RWPE2 (cell line): ENCODE measurements around the gene FAM177A1.
"Not testable (repeated sequence)": the region's sequence is repeated elsewhere in the genome, so short reads cannot be mapped to it uniquely, and the experiment has no call there.

Experiments
- ATAC-seq: fragments of 200-7000 bp; cut with Tn5 transposase; 3 replicates; pipeline ENCODE4 v1.9.1; 2021; ENCODE audit warnings: low read depth
- DNase-seq: peaks from one replicate; pipeline ENCODE4 v3.0.0-alpha.2; 2020; ENCODE audit warnings: low spot score
- H3K27ac ChIP-seq: fragments of 450-650 bp; 2 replicates; pipeline ENCODE4 v1.5.1; 2017; ENCODE audit warnings: mild to moderate bottlenecking; ENCODE audit not compliant: poor library complexity, severe bottlenecking
- H3K27me3 ChIP-seq: fragments of 250-450 bp; sonication (Bioruptor Pico); 2 replicates; pipeline ENCODE4 v1.5.1; 2021; ENCODE audit warnings: mild to moderate bottlenecking, moderate library complexity; ENCODE audit not compliant: insufficient read depth, poor library complexity, severe bottlenecking
- H3K36me3 ChIP-seq: fragments of 250-450 bp; sonication (Bioruptor Pico); 2 replicates; pipeline ENCODE4 v1.5.1; 2020; ENCODE audit warnings: low read depth, mild to moderate bottlenecking, moderate library complexity
- H3K4me1 ChIP-seq: fragments of 250-450 bp; sonication (Bioruptor Pico); 2 replicates; pipeline ENCODE4 v1.5.1; 2021; ENCODE audit warnings: mild to moderate bottlenecking, moderate library complexity; ENCODE audit not compliant: insufficient read depth, poor library complexity, severe bottlenecking
- H3K4me3 ChIP-seq: fragments of 250-450 bp; sonication (Bioruptor Pico); 2 replicates; pipeline ENCODE4 v1.5.1; 2021; ENCODE audit warnings: mild to moderate bottlenecking, moderate library complexity; ENCODE audit not compliant: severe bottlenecking
- H3K9me3 ChIP-seq: fragments of 250-450 bp; sonication (Bioruptor Pico); 2 replicates; pipeline ENCODE4 v1.5.1; 2021; ENCODE audit warnings: mild to moderate bottlenecking, moderate library complexity; ENCODE audit not compliant: severe bottlenecking
- TF ChIP-seq, protein P1 (sequence below): fragments of 450-650 bp; IDR thresholded peaks from one replicate; pipeline ENCODE4 v1.5.1; 2017; ENCODE audit warnings: mild to moderate bottlenecking, moderate library complexity; ENCODE audit not compliant: poor library complexity, severe bottlenecking

The FAM177A1 gene

DNA sequence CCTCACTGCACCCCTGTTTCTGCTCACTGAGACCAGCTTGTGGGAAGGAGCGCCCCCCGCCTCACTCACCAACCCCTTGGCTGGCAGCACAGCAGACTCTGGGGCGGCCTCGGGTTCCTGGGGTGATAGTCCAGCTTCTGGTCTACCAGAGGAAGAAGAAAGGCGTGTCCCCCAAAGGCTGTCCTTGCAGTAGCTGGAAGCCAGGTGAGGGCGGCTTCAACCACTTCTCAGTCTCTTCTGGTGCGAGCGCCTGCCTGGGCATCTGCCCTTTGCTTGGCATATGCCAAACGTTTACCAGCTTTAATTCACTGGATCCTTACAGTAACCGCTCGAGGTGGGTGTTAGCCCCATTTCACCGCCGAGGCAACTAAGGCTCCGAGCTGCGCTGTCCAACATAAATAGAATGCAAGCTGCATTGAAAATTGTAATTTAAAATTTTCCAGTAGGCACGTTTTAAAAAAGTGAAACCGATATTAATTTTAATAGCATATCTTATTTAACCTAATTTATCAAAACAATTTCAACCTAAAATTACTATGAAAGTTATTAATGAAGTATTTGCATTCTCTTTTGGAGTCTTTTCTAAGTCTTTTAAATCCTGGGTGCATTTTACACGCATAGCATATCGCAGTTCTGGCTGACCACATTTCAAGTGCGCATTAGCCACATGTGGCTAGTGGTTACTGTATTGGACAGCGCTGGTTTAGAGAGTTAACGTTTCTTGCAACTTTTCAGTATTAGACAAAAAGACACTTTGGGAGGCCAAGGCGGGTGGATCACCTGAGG is 872 bp downstream of the FAM177A1 start:
- TF ChIP-seq, protein P1, sequence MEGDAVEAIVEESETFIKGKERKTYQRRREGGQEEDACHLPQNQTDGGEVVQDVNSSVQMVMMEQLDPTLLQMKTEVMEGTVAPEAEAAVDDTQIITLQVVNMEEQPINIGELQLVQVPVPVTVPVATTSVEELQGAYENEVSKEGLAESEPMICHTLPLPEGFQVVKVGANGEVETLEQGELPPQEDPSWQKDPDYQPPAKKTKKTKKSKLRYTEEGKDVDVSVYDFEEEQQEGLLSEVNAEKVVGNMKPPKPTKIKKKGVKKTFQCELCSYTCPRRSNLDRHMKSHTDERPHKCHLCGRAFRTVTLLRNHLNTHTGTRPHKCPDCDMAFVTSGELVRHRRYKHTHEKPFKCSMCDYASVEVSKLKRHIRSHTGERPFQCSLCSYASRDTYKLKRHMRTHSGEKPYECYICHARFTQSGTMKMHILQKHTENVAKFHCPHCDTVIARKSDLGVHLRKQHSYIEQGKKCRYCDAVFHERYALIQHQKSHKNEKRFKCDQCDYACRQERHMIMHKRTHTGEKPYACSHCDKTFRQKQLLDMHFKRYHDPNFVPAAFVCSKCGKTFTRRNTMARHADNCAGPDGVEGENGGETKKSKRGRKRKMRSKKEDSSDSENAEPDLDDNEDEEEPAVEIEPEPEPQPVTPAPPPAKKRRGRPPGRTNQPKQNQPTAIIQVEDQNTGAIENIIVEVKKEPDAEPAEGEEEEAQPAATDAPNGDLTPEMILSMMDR = peak; percentile 2
- no peaks in the 10 kb centered on the region for H3K9me3 ChIP-seq
- H3K4me3 ChIP-seq = peak overlapping the region; percentile 73
- peak overlapping the region; percentile 82 for H3K27ac ChIP-seq
- H3K4me1 ChIP-seq = peaks cover 14% of the 10 kb centered on the region
- ATAC-seq = peak; percentile 44
- DNase-seq = peak; percentile 78
- peaks cover 40% of the 10 kb centered on the region for H3K36me3 ChIP-seq
- no peaks in the 10 kb centered on the region for H3K27me3 ChIP-seq

DNA sequence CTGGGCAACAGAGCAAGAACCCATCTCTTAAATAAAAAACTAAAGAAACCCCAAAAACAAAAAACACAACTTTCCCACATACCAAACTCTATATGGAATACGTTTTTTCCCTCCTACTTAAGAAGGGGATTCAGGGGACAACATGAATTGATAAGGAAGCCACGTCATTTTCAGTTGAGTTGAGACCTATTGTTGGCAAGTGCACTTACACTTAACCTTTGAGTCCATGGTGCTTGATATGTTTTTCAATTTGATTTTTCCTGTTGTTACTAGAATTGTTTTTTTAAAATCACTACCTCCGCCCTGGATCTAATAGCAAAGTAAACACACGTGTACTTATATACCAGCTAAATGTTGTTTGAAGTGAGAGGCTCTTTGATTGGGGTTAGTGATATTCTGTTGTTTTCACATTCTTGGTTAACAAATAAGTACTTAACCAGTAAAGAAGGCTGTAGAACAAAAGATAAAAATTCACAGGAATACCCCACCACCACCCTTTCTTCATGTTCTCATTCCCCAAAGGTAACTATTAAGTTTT is 2.0 kb downstream of the FAM177A1 start:
- TF ChIP-seq, protein P1 = no peak
- ATAC-seq = no peak
- Histone ChIP-seq H3K4me1 (peaks cover 14% of the 10 kb centered on the region), H3K27ac (no peak overlapping the region), H3K4me3 (no peak overlapping the region), H3K9me3 (no peaks in the 10 kb centered on the region), H3K27me3 (no peaks in the 10 kb centered on the region), H3K36me3 (peaks cover 48% of the 10 kb centered on the region)
- no peak for DNase-seq

DNA sequence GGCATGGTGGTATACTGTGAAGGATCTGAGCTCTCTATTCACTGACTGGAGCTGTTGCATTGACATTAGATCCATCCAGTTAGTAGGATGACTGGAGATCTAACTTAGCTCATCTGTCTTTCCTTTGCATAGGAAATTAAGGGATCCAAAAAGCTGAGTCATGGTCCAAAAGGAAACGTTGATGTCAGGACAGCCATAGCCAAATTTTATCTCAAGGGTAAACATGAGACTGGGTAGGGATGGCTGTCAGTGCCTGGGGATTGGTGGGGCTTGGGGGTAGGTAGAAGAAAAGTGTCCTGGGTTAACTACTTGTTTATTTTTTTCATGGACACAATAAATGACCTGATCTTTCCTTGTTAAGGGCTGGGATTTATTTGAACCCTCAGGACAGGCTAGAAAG is 4.6 kb downstream of the FAM177A1 start:
- peak overlapping the region; percentile 1 for H3K27ac ChIP-seq

DNA sequence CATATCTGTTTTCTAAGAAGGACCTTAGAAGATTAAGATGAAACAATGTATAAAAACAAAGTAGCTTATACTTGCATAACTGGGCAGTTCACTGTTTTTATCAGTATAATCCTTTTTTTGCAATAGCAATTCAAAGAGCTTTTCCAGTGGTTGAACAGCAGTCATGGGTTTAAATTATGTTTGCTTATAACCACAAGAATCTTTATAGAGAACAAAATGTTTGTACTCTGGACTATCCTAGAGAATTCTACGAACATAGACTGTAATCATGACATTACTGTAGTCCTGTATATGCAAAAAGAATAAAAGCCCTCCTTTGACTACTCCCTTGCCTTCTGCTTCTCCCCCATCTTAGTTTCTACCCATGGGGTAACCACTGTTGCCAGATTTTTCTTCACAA is 5.7 kb downstream of the FAM177A1 start:
- H3K4me3 ChIP-seq = no peak overlapping the region
- H3K4me1 ChIP-seq = peaks cover 9% of the 10 kb centered on the region
- H3K9me3 ChIP-seq = no peaks in the 10 kb centered on the region
- TF ChIP-seq, protein P1 = no peak
- H3K36me3 ChIP-seq = peaks cover 75% of the 10 kb centered on the region
- no peaks in the 10 kb centered on the region for H3K27me3 ChIP-seq
- ATAC-seq (peak; percentile 35; the same call in 1 of the 3 replicates), DNase-seq (no peak)
- H3K27ac ChIP-seq = peak overlapping the region; percentile 1

More for the DNA sequence above, 4.6 kb downstream of the FAM177A1 start:
- peaks cover 9% of the 10 kb centered on the region for H3K4me1 ChIP-seq
- no peaks in the 10 kb centered on the region for H3K27me3 ChIP-seq
- no peak overlapping the region for H3K4me3 ChIP-seq
- no peak for ATAC-seq
- H3K9me3 ChIP-seq = no peaks in the 10 kb centered on the region
- peaks cover 69% of the 10 kb centered on the region for H3K36me3 ChIP-seq
- no peak for DNase-seq
- TF ChIP-seq, protein P1 = no peak

DNA sequence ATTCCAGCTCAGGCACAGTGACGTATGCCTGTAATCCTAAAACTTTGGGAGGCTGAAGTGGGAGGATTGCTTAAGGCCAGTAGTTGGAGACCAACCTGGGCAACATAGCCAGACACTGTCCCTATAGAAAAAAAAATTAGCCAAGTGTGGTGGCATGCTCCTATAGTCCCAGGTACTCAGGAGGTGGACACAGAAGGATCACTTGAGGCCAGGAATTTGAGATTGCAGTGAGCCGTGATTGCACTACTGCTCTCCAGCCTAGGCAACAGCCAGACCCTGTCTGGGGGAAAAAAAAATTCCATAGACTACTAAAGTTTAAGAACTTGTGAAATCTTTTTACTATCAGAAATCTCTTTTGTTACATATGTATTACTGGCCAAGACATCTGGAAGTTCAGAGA is 6.6 kb downstream of the FAM177A1 start:
- TF ChIP-seq, protein P1 = no peak
- Histone ChIP-seq H3K4me3 (no peak overlapping the region), H3K9me3 (no peaks in the 10 kb centered on the region), H3K36me3 (peaks cover 77% of the 10 kb centered on the region), H3K27me3 (no peaks in the 10 kb centered on the region), H3K4me1 (peaks cover 6% of the 10 kb centered on the region), H3K27ac (no peak overlapping the region)
- DNase-seq (no peak), ATAC-seq (no peak)

DNA sequence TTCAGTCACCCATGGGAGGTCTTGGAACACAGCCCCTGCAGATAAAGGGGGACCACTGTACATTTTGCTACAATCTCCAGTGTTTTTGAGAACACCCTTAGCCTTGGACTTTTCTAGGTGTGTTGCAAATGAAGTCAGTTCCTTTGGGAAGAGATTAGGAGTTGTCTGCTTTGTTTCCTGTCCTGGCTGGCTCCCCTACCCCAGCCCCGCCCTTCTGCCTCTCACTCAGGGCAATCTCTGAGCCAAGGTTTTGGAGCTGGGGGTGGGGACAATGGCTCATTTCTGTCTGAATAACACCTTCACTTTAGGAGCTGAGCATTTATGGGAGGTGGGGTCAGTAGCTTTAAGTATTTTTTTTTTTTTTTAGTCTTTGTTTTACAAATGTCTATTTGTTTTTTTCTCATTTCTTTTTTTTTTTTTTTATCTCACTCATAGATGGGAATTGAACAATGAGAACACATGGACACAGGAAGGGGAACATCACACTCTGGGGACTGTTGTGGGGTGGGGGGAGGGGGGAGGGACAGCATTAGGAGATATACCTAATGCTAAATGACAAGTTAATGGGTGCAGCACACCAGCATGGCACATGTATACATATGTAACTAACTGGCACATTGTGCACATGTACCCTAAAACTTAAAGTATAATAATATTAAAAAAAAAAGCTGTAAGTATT is 15.2 kb downstream of the FAM177A1 start:
- H3K36me3 ChIP-seq = peaks cover 32% of the 10 kb centered on the region
- DNase-seq = peak; percentile 73
- peak; percentile 97 for ATAC-seq

More for the DNA sequence above, 15.2 kb downstream of the FAM177A1 start:
- H3K9me3 ChIP-seq, H3K4me1 ChIP-seq, H3K27me3 ChIP-seq, H3K4me3 ChIP-seq: not testable (repeated sequence)
- H3K27ac ChIP-seq = peak overlapping the region; percentile 83
